GM18498 (cell line): ENCODE data around the gene TMEM45B.
"Not testable (repeated sequence)": the region's sequence is repeated elsewhere in the genome, so short reads cannot be mapped to it uniquely, and the experiment has no call there.

Experiments used
- ATAC-seq: cut with Tn5 transposase; IDR thresholded peaks from one replicate; pipeline ENCODE4 v1.9.1; 2021; ENCODE audit warnings: mild to moderate bottlenecking, moderate library complexity; ENCODE audit not compliant: unreplicated experiment

The TMEM45B gene

DNA sequence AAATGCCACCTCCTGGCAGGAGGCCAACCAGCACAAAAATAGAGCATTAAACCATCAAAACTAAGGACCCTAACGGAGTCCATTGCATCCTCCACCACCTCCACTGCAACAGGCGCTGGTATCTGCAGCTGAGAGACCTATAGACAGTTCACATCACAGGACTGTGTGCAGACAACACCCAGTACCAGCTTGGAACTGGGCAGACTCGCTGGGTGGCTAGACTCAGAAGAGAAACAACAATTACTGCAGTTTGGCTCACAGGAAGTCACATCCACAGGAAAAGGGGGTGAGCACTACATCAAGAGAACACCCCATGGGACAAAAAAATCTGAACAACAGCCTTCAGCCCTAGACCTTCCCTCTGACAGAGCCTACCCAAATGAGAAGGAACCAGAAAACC, 11.6 kb upstream of the TMEM45B start:
- ATAC-seq, result no peak

DNA sequence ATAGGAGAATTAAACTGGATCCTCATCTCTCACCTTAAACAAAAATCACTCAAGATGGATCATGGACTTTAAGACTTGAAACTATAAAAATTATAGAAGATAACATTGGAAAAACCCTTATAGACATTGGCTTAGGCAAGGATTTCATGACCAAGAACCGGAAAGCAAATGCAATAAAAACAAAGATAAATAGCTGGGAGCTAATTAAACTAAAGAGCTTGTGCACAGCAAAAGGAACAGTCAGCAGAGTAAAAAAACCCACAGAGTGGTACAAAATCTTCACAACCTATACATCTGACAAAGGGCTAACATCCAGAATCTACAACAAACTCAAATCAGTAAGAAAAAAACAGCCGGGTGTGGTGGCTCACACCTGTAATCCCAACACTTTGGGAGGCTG, 7.4 kb upstream of the TMEM45B start:
- not testable (repeated sequence) for ATAC-seq

DNA sequence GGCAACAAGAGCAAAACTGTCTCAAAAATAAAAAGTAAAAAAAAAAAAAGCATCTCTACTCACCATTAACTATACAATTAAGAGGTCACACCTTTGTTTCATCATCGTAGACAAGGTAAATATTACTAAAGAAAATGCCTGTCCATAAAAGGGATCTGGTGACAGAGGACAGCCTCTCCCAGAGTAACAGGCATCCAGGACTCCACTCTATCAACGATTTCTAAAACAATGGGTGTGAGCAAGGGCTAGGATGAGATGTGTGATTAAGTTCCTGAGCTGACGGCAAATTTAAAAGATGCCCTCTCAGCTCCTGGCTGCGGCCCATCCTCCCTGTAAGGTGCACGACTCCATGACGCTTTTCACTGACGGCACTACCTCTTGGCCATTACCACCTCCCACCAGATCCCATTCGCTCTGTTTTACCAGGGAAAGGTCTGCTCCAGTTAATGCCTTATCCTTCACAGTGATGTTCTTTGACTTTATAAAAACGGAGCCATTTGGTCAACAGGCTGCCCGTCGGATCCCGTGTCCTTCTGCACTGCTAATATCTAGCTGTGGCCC, 2.3 kb upstream of the TMEM45B start:
- ATAC-seq, result no peak

DNA sequence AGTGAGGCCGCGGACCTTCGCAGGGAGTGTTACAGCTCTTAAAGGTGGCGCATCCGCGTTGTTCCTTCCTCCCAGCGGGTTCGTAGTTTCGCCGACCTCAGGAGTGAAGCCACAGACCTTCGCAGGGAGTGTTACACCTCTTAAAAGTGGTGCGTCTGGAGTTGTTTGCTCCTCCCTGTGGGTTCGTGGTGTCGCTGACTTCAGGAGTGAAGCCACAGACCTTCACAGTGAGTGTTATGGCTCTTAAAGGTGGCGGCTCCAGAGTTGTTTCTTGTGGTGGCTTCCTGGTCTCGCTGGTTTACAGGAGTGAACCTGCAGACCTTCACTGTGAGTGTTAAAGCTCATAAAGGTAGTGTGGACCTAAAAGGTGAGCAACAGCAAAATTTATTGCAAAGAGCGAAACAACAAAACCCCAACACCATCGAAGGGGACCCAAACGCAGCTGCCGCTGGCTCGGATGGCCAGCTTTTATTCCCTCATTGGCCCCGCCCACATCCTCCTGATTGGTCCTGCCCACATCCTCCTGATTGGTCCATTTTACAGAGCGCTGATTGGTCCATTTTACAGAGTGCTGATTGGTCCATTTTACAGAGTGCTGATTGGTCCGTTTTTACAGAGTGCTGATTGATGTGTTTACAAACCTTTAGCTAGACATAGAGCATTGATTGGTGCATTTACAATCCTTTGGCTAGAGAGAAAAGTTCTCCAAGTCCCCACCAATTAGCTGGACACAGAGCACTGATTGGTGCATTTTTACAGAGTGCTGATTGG, 1.2 kb upstream of the TMEM45B start:
- ATAC-seq, result no peak

DNA sequence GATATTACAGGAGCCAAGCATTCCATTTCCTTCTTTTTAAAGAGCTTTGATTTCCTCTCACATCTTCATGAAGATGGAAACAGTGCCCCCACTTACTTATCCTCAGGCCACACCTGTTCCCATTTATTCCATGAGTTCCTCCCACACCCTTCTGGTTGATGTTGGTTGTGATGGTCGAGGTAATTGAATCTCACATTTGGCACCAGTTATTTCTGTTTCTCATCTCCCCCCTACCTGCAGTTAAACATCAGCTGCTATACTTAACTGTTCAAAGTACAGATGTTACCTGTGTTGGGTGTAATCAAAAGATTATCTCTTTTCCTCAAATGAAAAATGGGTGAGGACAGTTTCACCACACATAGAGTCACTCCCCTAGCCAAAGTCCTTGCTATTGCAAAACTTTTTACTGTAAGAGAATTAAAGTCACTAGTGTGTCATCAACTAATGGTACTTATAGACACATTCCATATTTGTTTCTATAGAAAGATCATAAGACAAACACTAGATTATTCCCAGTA, 1.9 kb downstream of the TMEM45B start:
- no peak for ATAC-seq

DNA sequence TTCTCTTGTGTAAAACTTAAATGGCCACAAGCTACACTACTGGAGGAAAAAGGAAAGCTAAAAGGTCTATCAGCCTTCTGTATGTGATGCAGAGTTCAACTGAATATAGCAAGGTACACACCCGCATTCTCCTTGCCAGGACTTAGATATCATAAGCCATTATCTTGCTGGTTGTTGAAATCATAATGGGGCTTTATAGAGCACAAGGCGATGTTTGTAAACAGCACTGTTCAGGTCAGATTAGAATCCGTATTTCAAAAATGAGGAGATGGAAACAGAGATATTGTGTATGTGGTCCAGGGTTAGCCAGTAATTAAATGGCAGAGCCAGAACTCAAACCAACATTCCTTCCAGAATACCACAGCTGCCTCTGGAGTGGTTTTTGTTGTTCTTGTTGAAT, 2.6 kb downstream of the TMEM45B start:
- not testable (repeated sequence) for ATAC-seq

DNA sequence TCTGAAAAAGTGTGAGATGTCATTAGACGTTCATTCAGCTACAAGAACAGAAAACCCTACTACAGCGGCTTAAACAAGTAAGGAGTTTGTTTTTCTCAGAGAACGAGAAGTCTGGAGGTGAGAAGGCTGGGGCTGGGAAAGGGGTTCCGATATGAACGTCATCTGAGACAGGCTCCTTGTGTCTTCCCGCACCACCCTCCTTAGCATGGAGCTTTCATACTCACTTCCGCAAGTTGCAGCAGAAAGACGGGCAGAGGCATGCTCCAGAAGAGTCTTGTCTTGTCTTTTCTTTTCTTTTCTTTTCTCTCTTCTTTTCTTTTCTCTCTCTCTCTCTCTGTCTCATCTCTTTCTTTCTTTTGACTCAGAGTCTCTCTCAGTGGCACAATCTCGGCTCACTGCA, 3.6 kb downstream of the TMEM45B start:
- no peak for ATAC-seq

DNA sequence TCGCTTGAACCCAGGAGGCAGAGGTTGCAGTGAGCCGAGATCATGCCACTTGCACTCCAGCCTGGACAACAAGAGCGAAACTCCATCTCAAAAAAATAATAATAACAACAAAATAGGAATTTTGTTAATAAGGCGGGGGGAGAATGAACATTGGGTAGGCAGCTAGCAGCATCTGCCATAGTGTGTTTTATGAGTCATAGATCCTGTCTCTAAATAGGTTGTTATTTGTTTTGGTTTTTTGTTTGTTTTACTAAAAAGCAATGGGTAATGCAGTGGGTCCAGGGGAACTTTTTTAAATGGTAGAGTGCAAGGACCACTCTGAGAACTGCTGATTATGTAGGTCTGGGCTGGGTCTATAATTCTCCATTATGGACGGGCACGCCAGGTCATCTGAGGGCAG, 4.6 kb downstream of the TMEM45B start:
- not testable (repeated sequence) for ATAC-seq

DNA sequence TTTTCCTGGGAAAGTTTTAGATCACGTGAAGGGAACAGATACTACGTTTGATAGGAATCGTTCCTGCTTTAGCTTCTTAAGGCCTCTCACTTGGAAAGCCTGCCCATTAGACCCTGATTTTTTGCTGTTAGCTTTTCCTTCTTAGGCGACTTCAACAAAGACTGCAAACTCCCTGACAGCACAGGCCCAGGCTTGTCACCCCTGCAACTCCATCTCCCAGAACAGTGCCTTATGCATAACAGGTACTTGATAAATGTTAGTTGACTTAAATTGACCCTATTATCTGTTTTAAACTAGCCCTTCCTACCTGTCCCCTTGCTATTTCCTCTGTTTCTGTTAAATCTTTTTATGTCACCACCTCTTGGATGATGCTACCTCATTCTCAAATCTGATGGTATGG, 7.6 kb downstream of the TMEM45B start:
- not testable (repeated sequence) for ATAC-seq

DNA sequence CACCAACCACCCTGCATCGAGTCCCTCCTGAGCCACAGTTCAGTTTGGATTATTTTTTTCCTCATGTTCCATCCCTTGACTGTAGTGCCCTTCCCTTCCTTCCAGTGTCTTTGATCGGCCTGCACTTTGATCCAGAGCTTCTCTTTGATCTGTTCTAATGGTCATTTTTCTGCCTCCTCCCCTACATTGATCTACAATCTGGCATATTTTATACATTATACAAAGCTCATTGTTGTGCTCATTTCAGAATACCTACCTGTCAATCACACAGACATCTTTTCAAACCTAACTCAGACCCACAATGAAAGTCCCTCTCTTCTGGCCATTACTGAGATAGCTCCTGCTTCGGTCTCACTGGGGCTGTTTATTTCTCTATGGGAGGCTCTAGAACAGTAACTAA, 8.2 kb downstream of the TMEM45B start:
- not testable (repeated sequence) for ATAC-seq

DNA sequence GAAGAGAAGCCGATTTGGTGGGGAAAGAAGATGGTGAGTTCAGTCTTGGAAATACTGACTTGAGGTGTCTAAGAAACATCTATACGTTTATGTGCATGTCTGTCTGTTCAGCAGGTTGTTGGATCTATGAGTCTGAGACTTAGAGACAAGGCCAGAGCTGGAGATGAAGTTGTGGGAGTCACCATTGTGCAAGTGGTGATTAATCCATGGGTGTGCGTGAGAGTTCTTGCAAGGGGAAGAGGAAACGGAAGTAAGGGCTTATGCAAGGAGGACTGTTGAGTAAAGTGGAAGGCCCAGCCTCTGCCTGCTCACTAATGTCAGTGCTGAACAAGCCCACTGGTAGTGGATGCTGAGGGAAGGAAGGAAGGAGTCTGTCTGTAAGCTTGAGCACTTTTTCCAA, 9.7 kb downstream of the TMEM45B start:
- ATAC-seq, result no peak

DNA sequence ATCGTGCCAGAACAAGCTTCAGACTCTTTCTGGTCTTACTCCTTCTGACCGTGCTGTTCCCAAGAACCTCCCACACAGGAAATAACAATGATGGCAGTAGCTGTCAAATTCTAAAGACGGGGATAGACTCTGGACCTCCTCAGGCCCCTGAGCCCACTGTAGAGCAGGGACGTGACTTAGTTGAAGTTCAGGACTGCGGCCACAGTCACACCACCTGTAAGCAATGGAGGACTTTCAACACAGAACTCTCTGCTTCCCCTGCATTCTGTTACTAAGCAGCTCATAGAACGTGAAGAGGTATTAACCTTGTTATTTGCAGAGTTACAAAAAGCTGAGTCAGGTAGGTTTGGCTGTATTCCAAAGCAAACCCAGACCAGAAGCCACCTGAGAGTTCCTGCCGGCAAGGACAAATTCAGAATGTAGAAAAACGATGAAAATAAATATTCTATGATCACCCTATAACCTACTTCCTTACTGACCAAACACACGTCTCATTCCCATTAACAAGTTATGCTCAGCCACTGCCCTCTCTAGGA, 12.7 kb downstream of the TMEM45B start:
- ATAC-seq, result no peak

DNA sequence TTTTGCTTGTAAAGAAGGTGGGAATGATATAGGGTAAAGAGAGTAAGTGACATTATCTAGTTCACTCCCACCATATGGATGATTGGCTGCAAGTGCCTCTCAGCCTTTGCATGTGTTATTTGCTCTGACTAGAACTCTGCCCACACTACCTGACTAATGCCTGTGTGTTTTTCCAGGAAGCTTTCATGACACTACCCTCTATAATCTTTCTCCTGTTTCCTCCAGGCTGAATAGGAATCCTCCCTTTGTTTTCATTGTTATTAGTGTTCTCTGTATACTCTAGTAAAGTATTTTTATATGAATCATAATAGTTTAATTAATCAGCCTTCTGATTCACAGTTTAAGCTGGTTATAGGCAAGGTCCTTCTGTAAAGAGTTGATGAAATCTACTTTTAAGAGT, 13.8 kb downstream of the TMEM45B start:
- ATAC-seq, result not testable (repeated sequence)

DNA sequence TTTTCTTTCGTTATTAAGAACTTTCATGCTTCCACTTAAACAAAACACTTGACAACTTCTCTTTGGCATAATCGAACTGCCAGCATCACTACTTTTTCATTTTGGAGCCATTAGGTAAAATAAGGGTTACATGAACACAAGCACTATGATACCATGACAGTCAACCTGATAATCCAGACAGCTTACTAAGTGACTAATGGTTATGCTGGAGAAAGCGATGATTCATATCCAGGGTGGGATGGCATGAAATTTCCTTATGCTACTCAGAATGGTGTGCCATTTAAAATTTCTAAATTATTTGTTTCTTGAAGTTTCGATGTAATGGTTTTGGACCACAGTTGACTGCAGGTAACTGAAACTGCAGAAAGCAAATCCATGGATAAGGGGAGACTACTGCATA, 15.6 kb downstream of the TMEM45B start:
- ATAC-seq, result not testable (repeated sequence)

DNA sequence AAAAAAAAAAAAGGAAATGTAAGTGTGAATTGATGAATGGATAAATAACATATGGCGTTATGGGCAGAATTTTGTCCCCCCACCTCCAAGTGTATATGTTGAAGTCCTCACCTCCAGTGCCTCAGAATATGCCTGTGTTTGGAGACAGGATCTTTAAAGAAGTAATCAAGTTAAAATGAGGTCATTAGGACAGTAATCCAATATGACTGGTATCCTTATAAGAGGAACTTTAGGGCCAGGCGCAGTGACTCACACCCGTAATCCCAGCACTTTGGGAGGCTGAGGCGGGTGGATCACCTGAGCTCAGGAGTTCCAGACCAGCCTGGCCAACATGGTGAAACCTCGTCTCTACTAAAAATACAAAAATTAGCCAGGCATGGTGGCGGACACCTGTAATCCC, 17.6 kb downstream of the TMEM45B start:
- ATAC-seq, result not testable (repeated sequence)

DNA sequence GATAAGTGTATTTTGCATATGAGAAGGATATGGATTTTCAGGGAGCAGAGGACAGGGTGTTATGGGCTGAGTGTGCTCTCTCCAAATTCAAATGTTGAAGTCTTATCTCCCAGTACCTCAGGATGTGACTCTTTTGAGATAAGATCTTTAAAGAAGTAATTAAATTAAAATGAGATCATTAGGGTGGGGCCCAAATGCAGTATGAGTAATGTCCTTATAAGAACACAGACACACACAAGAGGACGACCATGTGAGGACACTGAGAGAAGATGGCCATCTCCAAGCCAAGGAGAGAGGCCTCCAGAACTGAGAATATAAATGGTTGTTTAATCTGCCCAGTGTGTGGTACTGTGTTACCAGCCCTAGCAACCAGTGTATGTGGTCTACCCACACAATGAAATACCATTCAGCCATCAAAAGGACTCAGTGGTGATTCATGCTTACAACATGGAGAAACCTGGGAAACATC, 20.8 kb downstream of the TMEM45B start:
- not testable (repeated sequence) for ATAC-seq

DNA sequence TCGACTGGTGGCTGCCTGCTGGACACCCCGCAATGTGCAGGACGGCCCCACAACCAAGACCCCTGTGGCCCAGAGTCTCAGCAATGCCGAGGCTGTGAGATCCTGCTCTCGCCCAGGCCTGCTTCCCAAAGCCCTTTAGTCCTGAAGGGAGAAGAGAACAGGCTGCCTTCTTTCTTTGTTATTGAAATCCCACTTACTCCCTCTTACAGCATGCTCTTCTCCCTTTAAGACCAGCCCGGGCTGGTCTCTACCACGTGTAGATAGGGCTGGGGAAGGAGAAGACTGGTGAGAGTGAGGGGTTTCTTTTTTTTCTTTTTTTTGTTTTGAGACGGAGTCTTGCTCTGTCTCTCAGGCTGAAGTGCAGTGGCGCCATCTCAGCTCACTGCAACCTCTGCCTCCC, 21.3 kb downstream of the TMEM45B start:
- ATAC-seq, result no peak

DNA sequence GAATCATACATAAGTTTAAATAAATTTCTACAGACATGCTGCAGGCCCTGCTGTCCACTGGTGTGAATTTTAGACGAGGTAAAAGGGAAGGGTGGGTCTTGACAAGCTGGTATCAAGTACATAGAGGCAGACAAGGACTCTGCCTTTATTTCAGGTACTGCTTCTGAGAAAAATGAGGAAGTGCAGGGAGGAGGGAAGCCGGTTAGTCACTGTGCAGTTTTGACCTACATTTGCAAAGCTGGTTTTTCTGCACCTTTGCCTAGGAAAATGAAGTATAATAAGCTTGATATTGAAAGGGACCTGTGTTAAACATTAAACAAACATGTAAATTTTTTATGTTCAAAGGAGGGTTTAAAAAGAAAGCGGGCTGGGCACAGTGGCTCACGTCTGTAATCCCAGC, 24.6 kb downstream of the TMEM45B start:
- ATAC-seq, result no peak

DNA sequence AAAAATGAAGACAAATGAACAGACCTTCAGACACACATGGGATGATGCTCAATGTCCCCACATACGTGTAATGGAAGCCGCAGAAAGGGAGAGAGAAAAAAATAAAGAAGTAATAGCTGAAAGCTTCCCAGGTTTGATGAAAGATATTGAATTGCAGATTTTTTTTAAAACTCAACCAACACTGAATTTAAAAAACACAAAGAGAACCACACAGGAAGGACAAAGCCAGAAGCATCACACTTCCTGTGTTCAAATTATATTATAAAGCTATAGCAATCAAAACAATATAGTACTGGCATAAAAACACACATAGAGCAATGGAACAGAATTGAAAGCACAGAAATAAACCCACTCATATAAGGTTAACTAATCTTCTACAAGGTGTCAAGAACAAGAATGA, 26.5 kb downstream of the TMEM45B start:
- ATAC-seq, result no peak

DNA sequence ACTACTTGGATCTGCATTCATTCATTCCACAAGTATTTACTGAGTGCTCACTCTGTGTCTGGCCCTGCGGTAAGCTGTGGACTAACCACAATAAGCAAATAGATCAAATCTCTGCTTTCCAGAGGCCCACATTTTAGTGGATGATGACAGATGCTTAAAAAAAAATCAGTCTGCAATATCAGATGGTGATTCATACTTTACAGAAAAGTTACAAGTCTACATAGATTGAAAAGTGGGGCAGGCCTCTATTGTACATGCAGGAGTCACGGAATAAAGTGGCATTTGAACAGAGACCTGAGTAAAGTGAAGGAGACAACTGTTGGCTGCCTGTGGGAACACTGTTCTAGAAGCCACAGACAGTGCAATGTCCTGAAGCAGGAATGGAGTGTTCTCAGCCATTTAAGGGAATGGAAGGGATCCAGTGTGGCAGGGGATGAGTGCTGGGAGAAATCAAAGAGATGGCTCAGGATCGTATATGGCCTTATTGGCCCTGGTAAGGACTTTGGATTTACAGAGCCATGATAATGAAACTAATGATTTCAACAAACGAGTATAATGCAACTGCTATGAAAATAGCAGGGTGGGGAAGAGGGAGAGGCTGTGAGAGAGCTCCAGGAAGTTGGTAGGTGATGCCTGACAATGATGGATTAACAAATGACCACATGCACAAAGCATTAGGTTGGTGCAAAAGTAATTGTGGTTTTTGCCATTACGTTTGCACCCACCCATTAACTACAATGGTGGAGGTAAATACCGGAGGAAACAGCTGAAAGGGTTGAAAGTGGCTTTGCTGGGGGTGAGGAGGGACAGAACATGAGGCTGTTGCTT, 31.1 kb downstream of the TMEM45B start:
- ATAC-seq, result no peak

DNA sequence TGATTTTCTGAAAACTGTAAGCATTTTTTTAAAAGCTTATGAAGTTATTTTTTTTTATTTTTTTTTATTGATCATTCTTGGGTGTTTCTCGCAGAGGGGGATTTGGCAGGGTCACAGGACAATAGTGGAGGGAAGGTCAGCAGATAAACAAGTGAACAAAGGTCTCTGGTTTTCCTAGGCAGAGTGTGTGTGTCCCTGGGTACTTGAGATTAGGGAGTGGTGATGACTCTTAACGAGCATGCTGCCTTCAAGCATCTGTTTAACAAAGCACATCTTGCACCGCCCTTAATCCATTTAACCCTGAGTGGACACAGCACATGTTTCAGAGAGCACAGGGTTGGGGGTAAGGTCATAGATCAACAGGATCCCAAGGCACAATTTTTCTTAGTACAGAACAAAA, 31.7 kb downstream of the TMEM45B start:
- not testable (repeated sequence) for ATAC-seq
